SK-N-SH (cell line): ENCODE results near the gene MPZ. TPM values are rescaled to one million over a fixed set of nuclear protein-coding genes. Genes with fewer than 3 reads are reported as not detected.
A peak's percentile ranks its signal among the peaks of the same experiment; 100 is the strongest.

ENCODE experiments used
- CTCF ChIA-PET: fragments of 300-600, 350-600 bp; formaldehyde crosslinking; extraction: SDS; loops from one replicate; lab custom pipeline; 2021; lab: Yijun Ruan, JAX
- POLR2A ChIA-PET: fragments of 350-600 bp; sonication (Branson Sonifier 250); formaldehyde crosslinking; extraction: SDS; loops from one replicate; lab custom pipeline; 2020; ENCODE audit warnings: antibody characterized with exemption, inconsistent platforms; lab: Yijun Ruan, JAX
- DNase-seq: peaks from one replicate; pipeline ENCODE4 v3.0.0; 2012
- H2AFZ ChIP-seq: fragments of 200-600 bp; sonication (generic); 2 replicates; pipeline ENCODE4 v1.8.1; 2016; ENCODE audit warnings: antibody characterized with exemption, mild to moderate bottlenecking, low read depth
- H3F3A ChIP-seq: fragments of 200-600 bp; sonication (generic); replicated peaks from 2 replicates; pipeline ENCODE3; 2016; ENCODE audit warnings: antibody characterized with exemption, mild to moderate bottlenecking; ENCODE audit not compliant: insufficient read depth
- H3K27ac ChIP-seq, 2 experiments: fragments of 200-500 bp in 1 of 2; fragments of 200-600 bp in 1 of 2; sonication (Bioruptor generic) in 1 of 2; sonication (generic), shearing (Covaris generic) in 1 of 2; 2 replicates each; pipeline versions ENCODE4 v1.5.1 to v1.6.1; 2014 to 2016; ENCODE audit warnings: low read depth in 2 of 2, inconsistent platforms in 1 of 2, low read length in 1 of 2, mild to moderate bottlenecking in 1 of 2, mixed read lengths in 1 of 2
- H3K27me3 ChIP-seq: fragments of 200-600 bp; sonication (generic), shearing (Covaris generic); 2 replicates; pipeline ENCODE4 v1.6.1; 2016; ENCODE audit warnings: mixed run types; ENCODE audit not compliant: insufficient read depth
- H3K36me3 ChIP-seq, 2 experiments: fragments of 200-500 bp in 1 of 2; fragments of 200-600 bp in 1 of 2; sonication (Bioruptor generic) in 1 of 2; sonication (generic) in 1 of 2; replicated peaks in 1 of 2; 2 replicates each; pipeline versions ENCODE3 to v1.5.1; 2014 to 2016; ENCODE audit warnings: low read length in 1 of 2, mild to moderate bottlenecking in 1 of 2; ENCODE audit not compliant: insufficient read depth in 2 of 2, control insufficient read depth in 1 of 2
- H3K4me1 ChIP-seq, 2 experiments: fragments of 200-500 bp in 1 of 2; fragments of 200-600 bp in 1 of 2; sonication (Bioruptor generic) in 1 of 2; sonication (generic), shearing (Covaris generic) in 1 of 2; 2 replicates each; pipeline versions ENCODE4 v1.5.1 to v1.6.1; 2014 to 2016; ENCODE audit warnings: low read depth in 1 of 2, low read length in 1 of 2, mixed run types in 1 of 2; ENCODE audit not compliant: insufficient read depth in 2 of 2, control insufficient read depth in 1 of 2
- H3K4me2 ChIP-seq: fragments of 200-600 bp; sonication (generic), shearing (Covaris generic); 2 replicates; pipeline ENCODE4 v1.6.1; 2017; ENCODE audit warnings: mixed run types
- H3K4me3 ChIP-seq, 2 experiments: fragments of 200-500 bp in 1 of 2; fragments of 200-600 bp in 1 of 2; sonication (Bioruptor generic) in 1 of 2; sonication (generic), shearing (Covaris generic) in 1 of 2; 2 replicates each; pipeline versions ENCODE4 v1.5.1 to v1.8.1; 2014 to 2016; ENCODE audit warnings: low read depth in 2 of 2, inconsistent platforms in 1 of 2, low read length in 1 of 2, mild to moderate bottlenecking in 1 of 2, mixed read lengths in 1 of 2, moderate library complexity in 1 of 2
- H3K79me2 ChIP-seq: fragments of 200-600 bp; sonication (generic); 2 replicates; pipeline ENCODE4 v1.8.1; 2017; ENCODE audit warnings: mild to moderate bottlenecking; ENCODE audit not compliant: insufficient read depth
- H3K9ac ChIP-seq: fragments of 200-600 bp; sonication (generic); 2 replicates; pipeline ENCODE4 v1.6.1; 2017; ENCODE audit warnings: mixed run types
- H3K9me2 ChIP-seq: fragments of 200-600 bp; sonication (generic); 2 replicates; pipeline ENCODE4 v1.6.1; 2017; ENCODE audit warnings: mixed run types
- H3K9me3 ChIP-seq: fragments of 200-600 bp; sonication (generic); 2 replicates; pipeline ENCODE4 v1.6.1; 2017; ENCODE audit warnings: mixed run types, mild to moderate bottlenecking, moderate library complexity
- H4K20me1 ChIP-seq: fragments of 200-600 bp; sonication (generic); 2 replicates; pipeline ENCODE4 v1.6.1; 2017; ENCODE audit warnings: mild to moderate bottlenecking, mixed run types; ENCODE audit not compliant: insufficient read depth
- CTCF ChIP-seq: fragments of 200-600 bp; sonication (generic); IDR thresholded peaks from 2 replicates; pipeline ENCODE4 v1.6.1; 2017; ENCODE audit warnings: antibody characterized with exemption, mild to moderate bottlenecking, moderate library complexity
- FOSL2 ChIP-seq: IDR thresholded peaks from 2 replicates; pipeline ENCODE4 v1.4.0; 2012; ENCODE audit warnings: low read depth, mild to moderate bottlenecking, moderate library complexity, borderline replicate concordance
- FOXJ3 ChIP-seq: sonication (generic); formaldehyde crosslinking; IDR thresholded peaks from 2 replicates; pipeline ENCODE4 v1.5.1; 2020; ENCODE audit warnings: mild to moderate bottlenecking, missing genetic modification reagents
- JUND ChIP-seq: IDR thresholded peaks from 2 replicates; pipeline ENCODE4 v1.4.0; 2012
- MEF2A ChIP-seq: IDR thresholded peaks from 2 replicates; pipeline ENCODE4 v1.4.0; 2012; ENCODE audit warnings: low read depth, borderline replicate concordance
- NFIC ChIP-seq: IDR thresholded peaks from 2 replicates; pipeline ENCODE4 v1.4.0; 2012; ENCODE audit warnings: borderline replicate concordance
- NRF1 ChIP-seq: IDR thresholded peaks from 2 replicates; pipeline ENCODE4 v1.6.1; 2012; ENCODE audit warnings: low read depth, mild to moderate bottlenecking, low read length
- RCOR1 ChIP-seq: fragments of 150-350 bp; IDR thresholded peaks from 2 replicates; pipeline ENCODE4 v1.6.1; 2017; ENCODE audit warnings: antibody characterized with exemption, low read length
- RFX5 ChIP-seq: IDR thresholded peaks from 2 replicates; pipeline ENCODE4 v1.6.1; 2012; ENCODE audit warnings: mild to moderate bottlenecking, improper control_type of control experiment, low read length
- TAF1 ChIP-seq: IDR thresholded peaks from 2 replicates; pipeline ENCODE4 v1.6.1; 2012; ENCODE audit warnings: low read depth, mild to moderate bottlenecking, low read length, moderate library complexity, borderline replicate concordance
- TCF12 ChIP-seq: IDR thresholded peaks from 2 replicates; pipeline ENCODE4 v1.4.0; 2012
- TEAD4 ChIP-seq: IDR thresholded peaks from 2 replicates; pipeline ENCODE4 v1.4.0; 2012; ENCODE audit warnings: mild to moderate bottlenecking, borderline replicate concordance; ENCODE audit not compliant: insufficient read depth
- USF2 ChIP-seq: fragments of 150-350 bp; IDR thresholded peaks from 2 replicates; pipeline ENCODE4 v1.6.1; 2017; ENCODE audit warnings: antibody characterized with exemption, low read length, low read depth, borderline replicate concordance
- WGBS: methylation state at CpG from one replicate; pipeline ENCODE4 v1.1.6; 2017; ENCODE audit warnings: low lambda C conversion rate; 5-methylcytosine and 5-hydroxymethylcytosine counted together
- polyA plus RNA-seq, 3 experiments: library from polyadenylated mRNA; depleted of rRNA; stranded (reverse); fragments of >200 nt; gene quantifications; 2 replicates each; pipeline ENCODE4 v1.2.3, GENCODE V29; 2012

MPZ gene
- polyA plus RNA-seq (2012; rRNA removed): 2.4 and 2.9 TPM in 2 replicates
- polyA plus RNA-seq (2012; cell fraction: cytosol; rRNA removed): 1.4 and 1.5 TPM in 2 replicates
- 3.1 and 4.6 TPM in 2 replicates for polyA plus RNA-seq (2012; cell fraction: nucleus; rRNA removed)

- 10% methylated on average over 2 of the region's 2 CpGs for WGBS
- DNase-seq: no peak
- Histone ChIP-seq H3K4me2 (no peak within 1 kb of the TSS), H3K9ac (no peak within 1 kb of the TSS), H3K36me3 (no peaks in the 10 kb centered on the region), H3K9me2 (no peaks in the 10 kb centered on the region), H3K4me3 (no peak within 1 kb of the TSS), H4K20me1 (no peaks in the 10 kb centered on the region), H2AFZ (no peak within 1 kb of the TSS), H3K4me1 (peaks cover 0 to 13% of the 10 kb centered on the region in 2 experiments; a peak in 2 of 4 replicates), H3K9me3 (no peaks in the 10 kb centered on the region), H3K27ac (no peak within 1 kb of the TSS), H3K27me3 (no peaks in the 10 kb centered on the region), H3F3A (peaks cover 4% of the 10 kb centered on the region), H3K79me2 (peaks cover 1% of the 10 kb centered on the region; the same call in 1 of the 2 replicates)
- ChIA-PET CTCF (interaction anchor here (0.6 kb wide), 1 partner anchor 83 kb away, joined by 3 read pairs; no protein-coding TSS in a partner anchor), POLR2A (no interaction called here)
- TF ChIP-seq RCOR1 (no peak), NFIC (no peak), TEAD4 (no peak), FOXJ3 (no peak), RFX5 (no peak), USF2 (no peak)
These were observed at the start of gene MPZ for GRCh38 chr1:161309868-161310267. MPZ (minus strand) TSS chr1:161309968; CDS start chr1:161309905, 63 bp downstream.

- Histone ChIP-seq H3K9ac (no peak overlapping the region), H3K27ac (peak overlapping the region in 1 of 2 experiments; percentile 1; a peak in 1 of 4 replicates), H4K20me1 (no peaks in the 10 kb centered on the region), H3K9me2 (no peaks in the 10 kb centered on the region), H3K79me2 (no peaks in the 10 kb centered on the region), H3K4me1 (no peaks in the 10 kb centered on the region), H3F3A (no peaks in the 10 kb centered on the region), H3K27me3 (no peaks in the 10 kb centered on the region), H3K9me3 (no peaks in the 10 kb centered on the region), H3K4me2 (no peak overlapping the region), H3K4me3 (no peak overlapping the region), H2AFZ (no peak overlapping the region), H3K36me3 (peaks cover 11 to 23% of the 10 kb centered on the region in 2 experiments)
- POLR2A ChIA-PET: no interaction called here
- TF ChIP-seq JUND: no peak
- TF ChIP-seq USF2: no peak
- no peak for TF ChIP-seq CTCF
- TF ChIP-seq TAF1: no peak
- TF ChIP-seq RCOR1: no peak
- TF ChIP-seq TCF12: no peak
- no peak for TF ChIP-seq MEF2A
- TF ChIP-seq FOSL2: no peak
- TF ChIP-seq NRF1: no peak
- peak; percentile 30 for DNase-seq
- CTCF ChIA-PET: interaction anchor here (0.7 to 1.1 kb wide), 3 partner anchors 15 to 134 kb away, joined by 3 read pairs; partner anchors contain the start of gene TOMM40L
These were observed 49.5 kb upstream of the MPZ start for GRCh38 chr1:161359291-161359690.
